A673 (cell line): ENCODE data around the gene OXNAD1. TPM values are rescaled to one million over a fixed set of nuclear protein-coding genes. Genes with fewer than 3 reads are reported as not detected.

Experiments
- BruUV-seq: library from RNA; stranded (reverse); fragments of 400-500 nt; replicated peaks from 2 replicates; lab custom pipeline; 2021; lab: Mats Ljungman, UMichigan
- CTCF ChIA-PET: fragments of 300-600 bp; sonication (Branson Sonifier 250); formaldehyde crosslinking; loops from one replicate; lab custom pipeline; 2022; ENCODE audit warnings: antibody characterized with exemption; lab: Charles Lee
- POLR2A ChIA-PET: fragments of 300-600 bp; sonication (Branson Sonifier 250); formaldehyde crosslinking; loops from one replicate; lab custom pipeline; 2022; ENCODE audit warnings: antibody characterized with exemption; ENCODE audit not compliant: low non-redundant PET; lab: Charles Lee
- DNase-seq: peaks from one replicate; pipeline ENCODE4 v3.0.0-alpha.2; 2015; ENCODE audit warnings: low spot score
- H3K27ac ChIP-seq: fragments of 200-600 bp; sonication (generic); 2 replicates; pipeline ENCODE4 v1.5.1; 2016; ENCODE audit warnings: mixed run types, low read depth, mild to moderate bottlenecking, mixed read lengths, antibody characterized with exemption, low read length; ENCODE audit not compliant: poor library complexity, severe bottlenecking
- H3K27me3 ChIP-seq: fragments of 200-600 bp; sonication (generic); replicated peaks from 2 replicates; pipeline ENCODE4 v1.6.1; 2017; ENCODE audit warnings: mixed run types, low read depth, mild to moderate bottlenecking, mixed read lengths, antibody characterized with exemption, low read length; ENCODE audit not compliant: insufficient read depth, poor library complexity
- H3K36me3 ChIP-seq: fragments of 200-600 bp; sonication (generic); 2 replicates; pipeline ENCODE4 v1.6.1; 2016; ENCODE audit warnings: mixed run types, mild to moderate bottlenecking, mixed read lengths, antibody characterized with exemption, low read length; ENCODE audit not compliant: insufficient read depth, poor library complexity, severe bottlenecking
- H3K4me1 ChIP-seq: fragments of 200-600 bp; sonication (generic); 2 replicates; pipeline ENCODE4 v1.6.1; 2017; ENCODE audit warnings: mixed run types, mild to moderate bottlenecking, mixed read lengths, antibody characterized with exemption, low read length; ENCODE audit not compliant: insufficient read depth, poor library complexity, severe bottlenecking
- H3K4me3 ChIP-seq: fragments of 200-600 bp; sonication (generic); 2 replicates; pipeline ENCODE4 v1.5.1; 2016; ENCODE audit warnings: low read depth, mixed run types, mild to moderate bottlenecking, mixed read lengths, low read length; ENCODE audit not compliant: poor library complexity, severe bottlenecking
- H3K9me3 ChIP-seq: fragments of 200-600 bp; sonication (generic); 2 replicates; pipeline ENCODE4 v1.6.1; 2016; ENCODE audit warnings: mixed run types, low read depth, mild to moderate bottlenecking, mixed read lengths, antibody characterized with exemption, low read length; ENCODE audit not compliant: poor library complexity, severe bottlenecking
- CTCF ChIP-seq: fragments of 300-800, 200-600 bp; sonication (generic); conservative IDR thresholded peaks from 2 replicates; pipeline ENCODE4 v1.5.1; 2017; ENCODE audit warnings: low read depth, mild to moderate bottlenecking, antibody characterized with exemption, low read length, moderate library complexity, mixed read lengths
- EZH2 ChIP-seq: fragments of 200-600 bp; sonication (generic); IDR thresholded peaks from 2 replicates; pipeline ENCODE4 v1.6.1; 2017; ENCODE audit warnings: borderline replicate concordance, low read depth, mild to moderate bottlenecking, mixed read lengths, antibody characterized with exemption, low read length; ENCODE audit not compliant: poor library complexity, severe bottlenecking
- intact Hi-C: fragments of 100-400 bp; cut with micrococcal nuclease; formaldehyde crosslinking; loops from one replicate; pipeline ENCODE4 v1.10.0; 2022; ENCODE audit not compliant: unreplicated experiment
- total RNA-seq: library from RNA; stranded (reverse); gene quantifications from 2 replicates; pipeline ENCODE4 v1.2.3, GENCODE V29; 2021

OXNAD1 gene
- total RNA-seq, 1 experiment from 2014 or later = 21.5 TPM

GRCh38 chr3:16233806-16234205, 31.2 kb upstream of the OXNAD1 start:
- intact Hi-C loops = no loop called here
- no peak for DNase-seq
- POLR2A ChIA-PET = no interaction called here
- Histone ChIP-seq H3K4me1 (no peaks in the 10 kb centered on the region), H3K9me3 (no peaks in the 10 kb centered on the region), H3K4me3 (no peak overlapping the region), H3K27me3 (no peaks in the 10 kb centered on the region), H3K27ac (no peak overlapping the region), H3K36me3 (no peaks in the 10 kb centered on the region)
- no TSS peak for BruUV-seq
- CTCF ChIA-PET = no interaction called here
- TF ChIP-seq EZH2 (no peak), CTCF (no peak)

- H3K9me3 ChIP-seq = no peaks in the 10 kb centered on the region
- no peak for DNase-seq
- H3K27ac ChIP-seq = no peak overlapping the region
- no peaks in the 10 kb centered on the region for H3K36me3 ChIP-seq
- no peak overlapping the region for H3K4me3 ChIP-seq
- intact Hi-C loops = no loop called here
- TF ChIP-seq EZH2 = no peak
- no peak for TF ChIP-seq CTCF
- ChIA-PET POLR2A (no interaction called here), CTCF (no interaction called here)
- BruUV-seq = no TSS peak
- H3K27me3 ChIP-seq = no peaks in the 10 kb centered on the region
- no peaks in the 10 kb centered on the region for H3K4me1 ChIP-seq
Observed at GRCh38 chr3:16234281-16234680, 30.7 kb upstream of the OXNAD1 start.

GRCh38 chr3:16236030-16236639, 28.9 kb upstream of the OXNAD1 start:
- Histone ChIP-seq H3K4me3 (no peak overlapping the region), H3K36me3 (no peaks in the 10 kb centered on the region), H3K27ac (no peak overlapping the region), H3K9me3 (no peaks in the 10 kb centered on the region), H3K4me1 (no peaks in the 10 kb centered on the region), H3K27me3 (no peaks in the 10 kb centered on the region)
- intact Hi-C loops = no loop called here
- TF ChIP-seq EZH2 (no peak), CTCF (no peak)
- DNase-seq = no peak
- ChIA-PET POLR2A (no interaction called here), CTCF (no interaction called here)
- BruUV-seq = no TSS peak
